IPS-18a (cell line): Measurements from ENCODE around the gene RUVBL1.

Experiments
- H3K27ac ChIP-seq: one replicate; pipeline ENCODE4 v1.5.1; 2013; ENCODE audit warnings: low read length
- H3K27me3 ChIP-seq: one replicate; pipeline ENCODE4 v1.6.1; 2013; ENCODE audit warnings: mild to moderate bottlenecking, low read length; ENCODE audit not compliant: control insufficient read depth, insufficient read depth
- H3K36me3 ChIP-seq: one replicate; pipeline ENCODE4 v1.6.1; 2013; ENCODE audit warnings: low read depth, low read length; ENCODE audit not compliant: control insufficient read depth
- H3K4me1 ChIP-seq: one replicate; pipeline ENCODE4 v1.6.1; 2013; ENCODE audit warnings: low read depth, low read length; ENCODE audit not compliant: control insufficient read depth
- H3K4me3 ChIP-seq: one replicate; pipeline ENCODE4 v1.5.1; 2013; ENCODE audit warnings: low read length
- H3K9ac ChIP-seq: one replicate; pipeline ENCODE4 v1.6.1; 2013; ENCODE audit warnings: mild to moderate bottlenecking, low read length, moderate library complexity
- H3K9me3 ChIP-seq: one replicate; pipeline ENCODE4 v1.6.1; 2013; ENCODE audit warnings: low read depth, low read length; ENCODE audit not compliant: control insufficient read depth

RUVBL1 gene

DNA sequence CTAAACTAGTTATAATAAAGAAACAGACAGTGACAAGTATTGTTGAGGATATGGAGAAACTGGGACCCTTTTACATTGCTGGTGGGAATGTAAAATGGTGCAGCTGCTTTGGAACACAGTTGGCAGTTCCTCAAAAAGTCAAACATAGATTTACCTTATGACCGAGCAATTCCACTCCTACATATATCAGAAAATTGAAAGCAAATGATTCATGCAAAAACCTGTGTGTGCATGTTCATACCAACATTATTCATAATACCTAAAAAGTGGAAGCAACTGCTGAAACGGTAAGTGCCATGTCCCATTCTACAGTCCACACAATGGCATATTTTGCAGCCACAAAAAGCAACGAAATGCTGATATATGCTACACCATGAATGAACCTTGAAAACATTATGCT is 83.6 kb downstream of the RUVBL1 start:
- no peaks in the 10 kb centered on the region for H3K9me3 ChIP-seq
- no peaks in the 10 kb centered on the region for H3K36me3 ChIP-seq
- H3K4me3 ChIP-seq, result no peak overlapping the region
- no peak overlapping the region for H3K27ac ChIP-seq
- peaks cover 17% of the 10 kb centered on the region for H3K27me3 ChIP-seq
- no peaks in the 10 kb centered on the region for H3K4me1 ChIP-seq
- H3K9ac ChIP-seq, result no peak overlapping the region

DNA sequence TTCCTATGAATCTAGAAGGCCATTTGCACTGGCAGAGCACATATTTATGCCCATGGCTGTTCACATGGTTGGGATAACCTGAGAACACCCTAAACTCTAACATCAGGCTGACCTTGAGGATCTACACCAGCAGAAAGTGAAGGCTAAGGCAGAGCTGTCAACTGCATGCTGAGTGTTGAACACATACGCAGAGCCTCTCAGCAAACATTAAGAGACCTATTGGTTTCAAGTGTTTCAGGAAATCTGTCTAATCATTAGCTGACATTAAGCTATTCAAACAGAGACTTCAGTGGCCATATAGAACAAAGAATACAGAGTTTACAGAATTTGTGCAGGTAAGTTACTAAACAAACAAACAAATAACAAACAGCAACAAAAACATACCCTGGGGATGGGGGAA is 87.5 kb downstream of the RUVBL1 start:
- Histone ChIP-seq H3K4me3 (no peak overlapping the region), H3K27me3 (peaks cover 12% of the 10 kb centered on the region), H3K27ac (no peak overlapping the region), H3K9ac (no peak overlapping the region), H3K9me3 (no peaks in the 10 kb centered on the region), H3K36me3 (no peaks in the 10 kb centered on the region), H3K4me1 (no peaks in the 10 kb centered on the region)

DNA sequence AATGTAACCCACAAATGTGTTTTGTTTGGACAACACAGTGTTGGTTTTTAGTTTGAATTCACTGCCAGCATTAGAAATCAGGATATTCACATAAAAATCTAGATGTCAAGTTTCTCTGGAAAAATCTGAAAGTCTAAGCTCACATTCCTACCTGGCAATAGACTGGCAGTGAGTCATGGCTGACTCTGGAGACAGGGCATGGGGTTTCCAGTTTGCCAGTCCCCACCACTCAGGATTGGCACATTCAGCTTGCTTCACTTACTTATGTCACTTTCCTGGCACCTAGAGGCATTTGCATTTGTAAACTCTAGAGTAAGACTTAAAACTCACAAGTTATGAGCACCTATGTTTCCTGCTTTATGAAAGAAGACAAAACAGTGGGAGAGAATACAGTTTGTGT is 90.5 kb downstream of the RUVBL1 start:
- Histone ChIP-seq H3K9me3 (no peaks in the 10 kb centered on the region), H3K27ac (no peak overlapping the region), H3K36me3 (no peaks in the 10 kb centered on the region), H3K4me3 (no peak overlapping the region), H3K4me1 (no peaks in the 10 kb centered on the region), H3K9ac (no peak overlapping the region), H3K27me3 (no peaks in the 10 kb centered on the region)
